ENCODE data around the gene SHISAL2B.

DNA sequence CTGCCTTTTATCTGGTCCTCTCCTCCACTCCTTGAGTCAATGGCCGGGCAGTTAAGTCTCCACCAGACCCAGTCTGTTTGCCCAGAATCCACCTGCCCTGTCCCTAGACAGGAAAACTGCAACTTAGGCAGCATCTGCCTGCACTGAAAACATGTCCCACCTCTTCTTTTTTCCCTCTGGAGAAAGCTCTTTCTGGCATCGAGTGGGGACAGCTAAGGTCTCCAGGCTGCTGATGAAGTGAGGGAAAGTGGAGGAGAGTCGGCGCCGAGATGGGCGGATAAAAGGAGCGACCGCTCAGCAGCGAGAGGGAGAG lies 243 bp upstream of the SHISAL2B start:
- TF ChIP-seq, protein P1, sequence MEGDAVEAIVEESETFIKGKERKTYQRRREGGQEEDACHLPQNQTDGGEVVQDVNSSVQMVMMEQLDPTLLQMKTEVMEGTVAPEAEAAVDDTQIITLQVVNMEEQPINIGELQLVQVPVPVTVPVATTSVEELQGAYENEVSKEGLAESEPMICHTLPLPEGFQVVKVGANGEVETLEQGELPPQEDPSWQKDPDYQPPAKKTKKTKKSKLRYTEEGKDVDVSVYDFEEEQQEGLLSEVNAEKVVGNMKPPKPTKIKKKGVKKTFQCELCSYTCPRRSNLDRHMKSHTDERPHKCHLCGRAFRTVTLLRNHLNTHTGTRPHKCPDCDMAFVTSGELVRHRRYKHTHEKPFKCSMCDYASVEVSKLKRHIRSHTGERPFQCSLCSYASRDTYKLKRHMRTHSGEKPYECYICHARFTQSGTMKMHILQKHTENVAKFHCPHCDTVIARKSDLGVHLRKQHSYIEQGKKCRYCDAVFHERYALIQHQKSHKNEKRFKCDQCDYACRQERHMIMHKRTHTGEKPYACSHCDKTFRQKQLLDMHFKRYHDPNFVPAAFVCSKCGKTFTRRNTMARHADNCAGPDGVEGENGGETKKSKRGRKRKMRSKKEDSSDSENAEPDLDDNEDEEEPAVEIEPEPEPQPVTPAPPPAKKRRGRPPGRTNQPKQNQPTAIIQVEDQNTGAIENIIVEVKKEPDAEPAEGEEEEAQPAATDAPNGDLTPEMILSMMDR (IDR thresholded peaks at IDR 0.05): no peak
- TF ChIP-seq POLR2A (IDR thresholded peaks at IDR 0.05): no peak

Data from right lobe of liver (tissue), 4 donors.